K562 (cell line): ENCODE results near the gene WDR55. TPM values are rescaled to one million over a fixed set of nuclear protein-coding genes. Genes with fewer than 3 reads are reported as not detected.
"Not testable (repeated sequence)": the region's sequence is repeated elsewhere in the genome, so short reads cannot be mapped to it uniquely, and the experiment has no call there.

ENCODE experiments used
- ATAC-seq: fragments of 200-7000 bp; cut with Tn5 transposase; 3 replicates; pipeline ENCODE4 v1.9.1; 2020; ENCODE audit warnings: moderate library complexity
- BruUV-seq: library from RNA; stranded (reverse); fragments of 400-500 nt; replicated peaks from 2 replicates; lab custom pipeline; 2021; lab: Mats Ljungman, UMichigan
- CTCF ChIA-PET: fragments of 300-600 bp; formaldehyde crosslinking; extraction: SDS; loops from one replicate; lab custom pipeline; 2021; ENCODE audit warnings: low intra/inter-chr PET ratio; lab: Yijun Ruan, JAX
- POLR2A ChIA-PET: fragments of 300-600, 350-650 bp; sonication (Branson Sonifier 250); formaldehyde crosslinking; extraction: SDS; loops from one replicate; lab custom pipeline; 2021; ENCODE audit warnings: antibody characterized with exemption, inconsistent platforms; lab: Yijun Ruan, JAX
- DNase-seq, 4 experiments: peaks; one replicate each; pipeline versions ENCODE4 v3.0.0 to v3.0.0-alpha.2; 2011 to 2018; ENCODE audit warnings: low spot score in 3 of 4, mixed read lengths in 3 of 4; ENCODE audit errors: extremely low read depth in 1 of 4
- FAIRE-seq: peaks from 2 replicates; lab custom pipeline; 2011; peaks lifted over from hg19 to GRCh38; lab: Jason Lieb, UNC
- H2AFZ ChIP-seq: 2 replicates; pipeline ENCODE4 v1.6.0; 2011; ENCODE audit warnings: low read depth, low read length, control low read depth, inconsistent platforms
- H3K27ac ChIP-seq: fragments of 200-600 bp; 3 replicates; pipeline ENCODE4 v1.8.0; 2011; ENCODE audit warnings: low read depth, mild to moderate bottlenecking, control low read depth, inconsistent platforms, low read length, moderate library complexity, mixed read lengths; ENCODE audit errors: extremely low read depth
- H3K27me3 ChIP-seq, 2 experiments: fragments of 300-600 bp in 1 of 2; 2 replicates in 1 of 2; 3 replicates in 1 of 2; pipeline versions ENCODE4 v1.6.0 to v1.8.0; 2011; ENCODE audit warnings: inconsistent platforms in 2 of 2, low read length in 2 of 2, mild to moderate bottlenecking in 1 of 2, mixed read lengths in 1 of 2, moderate library complexity in 1 of 2; ENCODE audit not compliant: control insufficient read depth in 2 of 2, insufficient read depth in 2 of 2
- H3K36me3 ChIP-seq: fragments of 300-600 bp; 3 replicates; pipeline ENCODE4 v1.8.0; 2011; ENCODE audit warnings: mild to moderate bottlenecking, low read length, inconsistent platforms; ENCODE audit not compliant: control insufficient read depth, insufficient read depth
- H3K4me1 ChIP-seq, 2 experiments: fragments of 200-600 bp in 1 of 2; replicated peaks in 1 of 2; 2 replicates in 1 of 2; 3 replicates in 1 of 2; pipeline versions ENCODE4 v1.5.1 to v1.8.0; 2011; ENCODE audit warnings: inconsistent platforms in 2 of 2, low read length in 2 of 2, mild to moderate bottlenecking in 1 of 2, mixed read lengths in 1 of 2, moderate library complexity in 1 of 2; ENCODE audit not compliant: control insufficient read depth in 2 of 2, insufficient read depth in 2 of 2
- H3K4me2 ChIP-seq: 2 replicates; pipeline ENCODE4 v1.6.1; 2011; ENCODE audit warnings: low read length, control low read depth, inconsistent platforms, mixed read lengths; ENCODE audit not compliant: insufficient read depth
- H3K4me3 ChIP-seq: fragments of 200-600 bp; sonication (generic), shearing (Covaris generic); 2 replicates; pipeline ENCODE4 v1.5.1; 2016; ENCODE audit warnings: control low read depth, inconsistent platforms
- H3K79me2 ChIP-seq: fragments of 200-600 bp; 3 replicates; pipeline ENCODE4 v1.8.0; 2011; ENCODE audit warnings: low read length, inconsistent platforms; ENCODE audit not compliant: control insufficient read depth, insufficient read depth
- H3K9ac ChIP-seq, 2 experiments: 2 replicates each; pipeline versions ENCODE4 v1.6.0 to v1.6.1; 2011; ENCODE audit warnings: low read depth in 2 of 2, low read length in 2 of 2, control low read depth in 1 of 2, inconsistent platforms in 1 of 2, mild to moderate bottlenecking in 1 of 2, mixed read lengths in 1 of 2; ENCODE audit not compliant: insufficient read depth in 1 of 2
- H3K9me1 ChIP-seq: one replicate; pipeline ENCODE4 v1.6.0; 2011; ENCODE audit warnings: inconsistent platforms, mild to moderate bottlenecking, low read length, moderate library complexity; ENCODE audit not compliant: control insufficient read depth, insufficient read depth
- H3K9me3 ChIP-seq: replicated peaks from 2 replicates; pipeline ENCODE4 v1.5.1; 2011; ENCODE audit warnings: low read depth, low read length, inconsistent platforms; ENCODE audit not compliant: control insufficient read depth, insufficient read depth
- H4K20me1 ChIP-seq: replicated peaks from 2 replicates; pipeline ENCODE4 v1.6.1; 2011; ENCODE audit warnings: low read length, inconsistent platforms, mixed read lengths; ENCODE audit not compliant: control insufficient read depth, insufficient read depth
- ADNP ChIP-seq: fragments of 200-800 bp; sonication (Bioruptor generic); IDR thresholded peaks from 2 replicates; pipeline ENCODE4 v1.6.1; 2016; ENCODE audit warnings: missing genetic modification characterization, missing compliant biosample characterization
- ATF3 ChIP-seq, 2 experiments: fragments of 450-650 bp in 1 of 2; sonication (generic) in 1 of 2; formaldehyde crosslinking in 1 of 2; IDR thresholded peaks in 1 of 2; conservative IDR thresholded peaks in 1 of 2; 2 replicates each; pipeline versions ENCODE4 v1.6.1 to v1.8.1; 2016 to 2023; ENCODE audit warnings: mild to moderate bottlenecking in 2 of 2, moderate library complexity in 2 of 2, inconsistent platforms in 1 of 2, missing genetic modification reagents in 1 of 2
- ATF7 ChIP-seq: fragments of 450-650 bp; IDR thresholded peaks from 2 replicates; pipeline ENCODE4 v1.7.1; 2014; ENCODE audit warnings: mild to moderate bottlenecking, moderate library complexity
- CBFA2T2 ChIP-seq: fragments of 450-650 bp; conservative IDR thresholded peaks from 2 replicates; pipeline ENCODE4 v1.6.1; 2017; ENCODE audit warnings: mild to moderate bottlenecking
- CEBPB ChIP-seq: fragments of 450-650 bp; IDR thresholded peaks from 2 replicates; pipeline ENCODE4 v1.6.1; 2016; ENCODE audit warnings: missing genetic modification characterization, missing compliant biosample characterization
- CEBPG ChIP-seq, 3 experiments: fragments of 200-800 bp in 1 of 3; sonication (Bioruptor generic) in 1 of 3; sonication (generic) in 1 of 3; formaldehyde crosslinking in 1 of 3; IDR thresholded peaks in 2 of 3; conservative IDR thresholded peaks in 1 of 3; 2 replicates each; pipeline versions ENCODE4 v1.6.1 to v1.8.0; 2016 to 2022; ENCODE audit warnings: missing compliant biosample characterization in 2 of 3, missing genetic modification characterization in 2 of 3, mild to moderate bottlenecking in 1 of 3, missing genetic modification reagents in 1 of 3
- EP300 ChIP-seq: IDR thresholded peaks from 2 replicates; pipeline ENCODE4 v1.6.1; 2012; ENCODE audit warnings: low read length, improper control_type of control experiment
- FOXK2 ChIP-seq, 2 experiments: fragments of 450-650 bp; IDR thresholded peaks in 1 of 2; conservative IDR thresholded peaks in 1 of 2; 2 replicates each; pipeline ENCODE4 v1.6.1; 2016; ENCODE audit warnings: low read depth in 2 of 2, mild to moderate bottlenecking in 1 of 2
- FOXM1 ChIP-seq, 2 experiments: fragments of 450-650 bp in 1 of 2; sonication (generic) in 1 of 2; formaldehyde crosslinking in 1 of 2; IDR thresholded peaks; 2 replicates each; pipeline versions ENCODE4 v1.6.1 to v1.9.0; 2017 to 2022; ENCODE audit warnings: low read depth in 2 of 2, mild to moderate bottlenecking in 2 of 2, missing genetic modification reagents in 1 of 2, moderate library complexity in 1 of 2
- GATA2 ChIP-seq: sonication (generic); formaldehyde crosslinking; IDR thresholded peaks from 2 replicates; pipeline ENCODE4 v1.4.0; 2020; ENCODE audit warnings: mild to moderate bottlenecking, missing genetic modification reagents
- HDAC2 ChIP-seq: fragments of 450-650 bp; IDR thresholded peaks from 2 replicates; pipeline ENCODE4 v1.6.1; 2016; ENCODE audit warnings: mild to moderate bottlenecking
- JUND ChIP-seq, 2 experiments: IDR thresholded peaks; 2 replicates in 1 of 2; 3 replicates in 1 of 2; pipeline ENCODE4 v1.6.1; 2011; ENCODE audit warnings: borderline replicate concordance in 2 of 2, low read depth in 2 of 2, low read length in 2 of 2, improper control_type of control experiment in 1 of 2, missing biosample characterization in 1 of 2, missing genetic modification characterization in 1 of 2, missing genetic modification reagents in 1 of 2
- MNT ChIP-seq, 2 experiments: fragments of 450-650 bp; conservative IDR thresholded peaks; 2 replicates each; pipeline ENCODE4 v1.6.1; 2017; ENCODE audit warnings: mild to moderate bottlenecking in 2 of 2, moderate library complexity in 2 of 2
- MTA2 ChIP-seq: fragments of 450-650 bp; IDR thresholded peaks from 2 replicates; pipeline ENCODE4 v1.6.1; 2016; ENCODE audit warnings: low read depth
- NCOR1 ChIP-seq: fragments of 450-650 bp; IDR thresholded peaks from 2 replicates; pipeline ENCODE4 v1.6.1; 2016; ENCODE audit warnings: mild to moderate bottlenecking, moderate library complexity
- SMARCA4 ChIP-seq: fragments of 450-650 bp; IDR thresholded peaks from 2 replicates; pipeline ENCODE4 v1.6.1; 2016
- TAL1 ChIP-seq: fragments of 450-650 bp; IDR thresholded peaks from 2 replicates; pipeline ENCODE4 v1.6.1; 2016; ENCODE audit warnings: mild to moderate bottlenecking
- TRIM24 ChIP-seq, 2 experiments: fragments of 450-650 bp; IDR thresholded peaks; 2 replicates each; pipeline ENCODE4 v1.6.1; 2016
- in situ Hi-C: fragments of 300-500 bp; cut with MboI; formaldehyde crosslinking; loops from 4 replicates; pipeline ENCODE4 v1.15.0; 2018; ENCODE audit warnings: inconsistent platforms, mixed read lengths
- intact Hi-C: fragments of 100-400 bp; cut with micrococcal nuclease; formaldehyde crosslinking; loops from 2 replicates; pipeline ENCODE4 v1.14.2; 2022
- polyA plus RNA-seq, 8 experiments: library from polyadenylated mRNA; depleted of rRNA in 4 of 8; stranded (reverse) in 5 of 8; unstranded in 3 of 8; fragments of >200 nt; fragmentation: Nextera tagmentation in 2 of 8; fragmentation: Illumina TruSeq in 1 of 8; extraction: Ambion mirVana in 2 of 8; extraction: Trizol in 1 of 8; gene quantifications; 2 replicates each; pipeline versions ENCODE4 v1.2.1 to v1.2.3, GENCODE V29; 2011 to 2014; ENCODE audit warnings: inconsistent platforms in 1 of 8, missing spikeins in 1 of 8
- total RNA-seq, 7 experiments: library from RNA; depleted of rRNA in 6 of 7; stranded (reverse); fragments of >200 nt in 6 of 7; fragmentation: Illumina TruSeq in 2 of 7; extraction: Trizol in 2 of 7; gene quantifications; 2 replicates each; pipeline versions ENCODE4 v1.2.1 to v1.2.3, GENCODE V29; 2011 to 2021; ENCODE audit warnings: low replicate concordance in 1 of 7

Gene WDR55
- total and polyA plus RNA-seq, 9 of the 15 experiments (the other 6 are each of a cell fraction or from before 2014, with no cell fraction given) = 5.2 to 45.0 (median 29.3) TPM

GRCh38 chr5:140623061-140623460 lies 41.6 kb upstream of the WDR55 start:
- in situ Hi-C loops; H3K4me1 ChIP-seq; H4K20me1 ChIP-seq; H3K4me3 ChIP-seq; H3K9me3 ChIP-seq; FAIRE-seq; BruUV-seq; H3K9me1 ChIP-seq; H3K27me3 ChIP-seq; H3K36me3 ChIP-seq; H3K79me2 ChIP-seq; intact Hi-C loops; ATAC-seq; CTCF ChIA-PET; H3K9ac ChIP-seq; H3K27ac ChIP-seq; TF ChIP-seq ATF3 (CRISPR knock-in tag; conservative IDR thresholded peaks at IDR 0.05); FOXM1 (CRISPR knock-in tag; IDR thresholded peaks at IDR 0.05; ENCODE audit: low read depth); CEBPG (CRISPR knock-in tag; IDR thresholded peaks at IDR 0.05): not testable (repeated sequence)
- Histone ChIP-seq H3K4me2 (peak overlapping the region; percentile 34), H2AFZ (peak overlapping the region; percentile 76)
- DNase-seq = peak in 1 of 4 experiments; percentile 31
- POLR2A ChIA-PET = interaction anchor here (1.3 to 1.6 kb wide), 2 partner anchors 16 to 61 kb away, joined by 3 to 4 read pairs; partner anchors contain the start of gene TMCO6
- 0 out of 4 replicates have a peak, but pooled peaks have one; percentile 18 to 21 for TF ChIP-seq FOXK2 (conservative IDR thresholded peaks at IDR 0.05 in 1 of 2, IDR thresholded peaks at IDR 0.05 in 1 of 2; ENCODE audit: low read depth in 2 of 2)
- 0 out of 4 replicates have a peak, but pooled peaks of 1 of the 2 experiments have one; percentile 16 for TF ChIP-seq MNT (conservative IDR thresholded peaks at IDR 0.05)
- peak; percentile 51 to 67; a peak in 2 of 4 replicates for TF ChIP-seq TRIM24 (IDR thresholded peaks at IDR 0.05)
- TF ChIP-seq ATF7 = peak; percentile 87; the same call in 1 of the 2 replicates
- peak; percentile 13; the same call in 1 of the 2 replicates for TF ChIP-seq HDAC2
- peak; percentile 58 for TF ChIP-seq CBFA2T2
- TF ChIP-seq EP300 = peak; percentile 21; the same call in 1 of the 2 replicates
- peak; percentile 10; the same call in 1 of the 2 replicates for TF ChIP-seq JUND (IDR thresholded peaks at IDR 0.05; ENCODE audit: borderline replicate concordance, low read depth, low read length)
- peak; percentile 20; the same call in 1 of the 3 replicates for TF ChIP-seq JUND (tag; IDR thresholded peaks at IDR 0.05; ENCODE audit: borderline replicate concordance, low read depth, low read length)
- peak; percentile 68 for TF ChIP-seq NCOR1
- peak; percentile 69; the same call in 1 of the 2 replicates for TF ChIP-seq ATF3 (IDR thresholded peaks at IDR 0.05)
- TF ChIP-seq GATA2 (CRISPR knock-in tag) = peak; percentile 73; the same call in 1 of the 2 replicates
- TF ChIP-seq FOXM1 (IDR thresholded peaks at IDR 0.05; ENCODE audit: low read depth) = peak; percentile 72
- TF ChIP-seq MTA2 = 0 out of 2 replicates have a peak, but pooled peaks have one; percentile 39
- peak; percentile 43 to 58; a peak in 3 of 4 replicates for TF ChIP-seq CEBPG (tag; conservative IDR thresholded peaks at IDR 0.05 in 1 of 2, IDR thresholded peaks at IDR 0.05 in 1 of 2)
- 0 out of 2 replicates have a peak, but pooled peaks have one; percentile 45 for TF ChIP-seq ADNP
- TF ChIP-seq TAL1 = peak; percentile 66
- TF ChIP-seq CEBPB = peak; percentile 93
- peak; percentile 73 for TF ChIP-seq SMARCA4
